Mesothelial cell of epicardium (in vitro differentiated cells): ENCODE measurements around the gene SRD5A3. TPM values are rescaled to one million over a fixed set of nuclear protein-coding genes. Genes with fewer than 3 reads are reported as not detected.

Source experiments
- DNase-seq, 2 experiments: peaks; one replicate each; pipeline ENCODE4 v3.0.0; 2021; ENCODE audit warnings: low spot score in 2 of 2; ENCODE audit not compliant: unreplicated experiment in 2 of 2
- H3K27ac Mint-ChIP-seq: 2 replicates; pipeline ENCODE4 v1.8.0; 2021; ENCODE audit warnings: mixed read lengths
- H3K27me3 Mint-ChIP-seq: 2 replicates; pipeline ENCODE4 v1.8.0; 2021; ENCODE audit warnings: low read depth, mixed read lengths
- H3K36me3 Mint-ChIP-seq: 2 replicates; pipeline ENCODE4 v1.8.0; 2021; ENCODE audit warnings: mixed read lengths
- H3K4me1 Mint-ChIP-seq: 2 replicates; pipeline ENCODE4 v1.8.0; 2021; ENCODE audit warnings: mixed read lengths
- H3K4me3 Mint-ChIP-seq: 2 replicates; pipeline ENCODE4 v1.8.0; 2021; ENCODE audit warnings: mild to moderate bottlenecking, moderate library complexity, mixed read lengths
- H3K9me3 Mint-ChIP-seq: 2 replicates; pipeline ENCODE4 v1.8.0; 2021; ENCODE audit warnings: mixed read lengths
- CTCF ChIP-seq: fragments of 200-600 bp; sonication (generic); IDR thresholded peaks from one replicate; pipeline ENCODE4 v1.5.0; 2021; ENCODE audit warnings: antibody characterized with exemption; ENCODE audit not compliant: unreplicated experiment
- total RNA-seq: library from RNA; stranded (reverse); gene quantifications from 3 replicates; pipeline ENCODE4 v1.2.1, GENCODE V29; 2021

SRD5A3 gene
- total RNA-seq, 1 donor from 2014 or later, result 17.5 TPM

GRCh38 chr4:55323375-55323774 is 22.7 kb upstream of the SRD5A3 start:
- no peak for DNase-seq
- H3K36me3 Mint-ChIP-seq, result no peaks in the 10 kb centered on the region
- H3K9me3 Mint-ChIP-seq, result no peaks in the 10 kb centered on the region
- no peak overlapping the region for H3K4me3 Mint-ChIP-seq
- peaks cover 15% of the 10 kb centered on the region for H3K4me1 Mint-ChIP-seq
- no peak overlapping the region for H3K27ac Mint-ChIP-seq
- peaks cover 9% of the 10 kb centered on the region for H3K27me3 Mint-ChIP-seq
- no peak for TF ChIP-seq CTCF

DNA sequence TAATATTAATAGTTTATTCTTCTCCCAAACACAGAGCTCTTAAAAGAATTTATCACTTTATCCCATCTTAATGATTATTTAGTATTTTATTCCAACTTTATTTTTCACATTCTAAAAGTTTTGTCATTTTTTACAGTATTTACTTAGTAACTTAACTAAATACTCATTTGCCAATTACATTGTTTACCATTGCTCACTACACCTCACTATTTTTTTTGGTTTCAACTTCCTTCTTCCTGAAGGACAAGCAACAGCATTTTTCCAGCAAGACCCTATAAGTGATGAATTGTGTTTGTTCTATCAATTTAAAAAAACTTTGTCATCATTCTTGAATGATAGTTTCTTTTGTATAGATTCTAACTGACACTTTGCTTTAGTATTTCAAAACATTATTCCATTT is 19.4 kb upstream of the SRD5A3 start:
- Mint-ChIP-seq H3K9me3 (peaks cover 17% of the 10 kb centered on the region), H3K36me3 (no peaks in the 10 kb centered on the region), H3K4me1 (no peaks in the 10 kb centered on the region), H3K27ac (no peak overlapping the region), H3K27me3 (peaks cover 9% of the 10 kb centered on the region), H3K4me3 (no peak overlapping the region)
- no peak for TF ChIP-seq CTCF
- DNase-seq, result no peak

DNA sequence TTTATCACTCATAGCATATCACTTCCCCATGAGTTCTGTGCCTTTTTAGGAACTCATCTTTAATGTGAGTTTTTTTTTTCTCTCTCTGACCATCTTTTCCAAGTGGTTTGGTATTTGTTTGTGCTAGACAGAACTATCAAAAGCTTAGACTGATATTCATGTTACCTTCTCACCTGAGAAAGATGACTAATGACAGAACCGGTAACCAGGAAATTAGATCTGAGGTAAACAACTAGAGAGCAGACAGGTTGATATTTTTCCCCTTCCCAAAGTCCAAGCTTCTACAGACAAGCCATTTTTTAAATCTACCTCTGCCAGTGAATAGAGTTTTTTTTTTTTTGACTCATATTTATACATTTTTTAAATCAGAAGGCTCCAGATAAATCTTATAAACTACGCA is 17.0 kb upstream of the SRD5A3 start:
- no peak for TF ChIP-seq CTCF
- H3K27me3 Mint-ChIP-seq, result peaks cover 9% of the 10 kb centered on the region
- no peak for DNase-seq
- no peak overlapping the region for H3K27ac Mint-ChIP-seq
- H3K9me3 Mint-ChIP-seq, result peaks cover 17% of the 10 kb centered on the region
- H3K4me1 Mint-ChIP-seq, result no peaks in the 10 kb centered on the region
- no peaks in the 10 kb centered on the region for H3K36me3 Mint-ChIP-seq
- H3K4me3 Mint-ChIP-seq, result no peak overlapping the region

- DNase-seq, result no peak
- H3K36me3 Mint-ChIP-seq, result no peaks in the 10 kb centered on the region
- no peak for TF ChIP-seq CTCF
These were observed 15.8 kb upstream of the SRD5A3 start for GRCh38 chr4:55330241-55330640.

GRCh38 chr4:55336138-55337034 is 9.7 kb upstream of the SRD5A3 start:
- no peaks in the 10 kb centered on the region for H3K27me3 Mint-ChIP-seq
- DNase-seq, result no peak
- no peak overlapping the region for H3K4me3 Mint-ChIP-seq
- no peaks in the 10 kb centered on the region for H3K36me3 Mint-ChIP-seq
- H3K4me1 Mint-ChIP-seq, result no peaks in the 10 kb centered on the region
- no peak for TF ChIP-seq CTCF
- H3K27ac Mint-ChIP-seq, result no peak overlapping the region
- H3K9me3 Mint-ChIP-seq, result peaks cover 9% of the 10 kb centered on the region

More at GRCh38 chr4:55330241-55330640, 15.8 kb upstream of the SRD5A3 start:
- Mint-ChIP-seq H3K27ac (no peak overlapping the region), H3K4me1 (no peaks in the 10 kb centered on the region), H3K4me3 (no peak overlapping the region), H3K27me3 (peaks cover 2% of the 10 kb centered on the region), H3K9me3 (peaks cover 17% of the 10 kb centered on the region)
